Measurements from ENCODE around the gene AKR1B1. TPM values are rescaled to one million over a fixed set of nuclear protein-coding genes. Genes with fewer than 3 reads are reported as not detected.
A peak's percentile ranks its signal among the peaks of the same experiment; 100 is the strongest.

AKR1B1 gene
- total and polyA plus RNA-seq, 2 of the 13 experiments (the other 11 are each of a cell fraction or from before 2014, with no cell fraction given): 89.9 to 133 TPM

DNA sequence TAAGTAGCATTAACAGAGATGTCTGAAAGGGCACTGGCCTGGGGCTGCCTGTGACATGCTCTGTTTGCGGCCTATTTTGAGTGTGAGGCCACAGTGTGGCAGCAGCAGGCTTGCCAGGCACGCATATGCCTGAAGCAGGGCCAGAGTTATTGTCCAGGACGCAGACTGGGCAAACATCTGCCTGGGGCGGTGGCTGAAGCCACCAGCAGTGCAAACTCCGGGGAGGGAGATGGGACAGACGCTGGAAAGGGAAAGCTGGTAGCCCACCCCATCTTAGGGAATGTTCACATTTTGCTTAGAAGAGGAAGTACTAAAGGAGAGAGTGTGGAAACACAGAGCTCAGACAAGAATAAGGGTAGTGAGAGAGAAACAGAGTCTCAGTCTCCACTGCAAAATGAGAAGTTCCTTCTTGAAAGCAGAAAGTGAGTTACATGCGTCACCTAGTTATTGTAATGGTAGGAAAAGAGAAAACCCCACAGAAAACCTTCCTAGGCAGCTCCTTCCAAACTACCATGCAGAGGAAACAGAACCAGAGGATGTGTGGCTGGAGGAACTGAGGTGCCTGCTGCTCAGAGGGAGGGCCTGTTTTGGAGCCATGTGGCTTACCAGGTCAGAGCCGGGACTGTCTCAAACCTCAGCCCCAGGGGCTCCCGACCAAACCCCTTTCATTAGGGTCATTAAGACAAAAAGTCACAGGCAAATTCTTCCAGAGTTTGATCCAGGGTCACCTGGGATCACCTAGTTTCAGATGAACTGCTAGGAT is 14.5 kb downstream of the AKR1B1 start:
- no peak for FAIRE-seq
- Histone ChIP-seq H3K36me3 (replicated peaks in 1 of 2; ENCODE audit: control insufficient read depth in 1 of 2, insufficient read depth in 2 of 2, low read length in 2 of 2) (peaks cover 24 to 70% of the 10 kb centered on the region in 2 experiments), H3K27ac (ENCODE audit: extremely low read length, insufficient read depth, low read length) (no peak overlapping the region), H3K27me3 (ENCODE audit: control insufficient read depth in 1 of 2, insufficient read depth in 2 of 2, low read length in 2 of 2) (no peaks in the 10 kb centered on the region), H4K20me1 (ENCODE audit: insufficient read depth, low read length) (no peaks in the 10 kb centered on the region), H3K4me1 (ENCODE audit: insufficient read depth, low read length) (no peaks in the 10 kb centered on the region), H2AFZ (ENCODE audit: low read length) (no peak overlapping the region), H3K4me3 (replicated peaks in 1 of 3; ENCODE audit: insufficient read depth in 1 of 3, low read depth in 2 of 3, low read length in 3 of 3) (no peak overlapping the region), H3K79me2 (ENCODE audit: insufficient read depth, low read length) (no peaks in the 10 kb centered on the region), H3K4me2 (ENCODE audit: low read depth, low read length) (no peak overlapping the region), H3K9ac (ENCODE audit: insufficient read depth, low read depth, low read length) (no peak overlapping the region), H3K9me3 (ENCODE audit: low read length) (no peaks in the 10 kb centered on the region)
- WGBS (ENCODE audit: low lambda C conversion rate): 95% methylated on average over 9 of the region's 9 CpGs
- no peak for DNase-seq (ENCODE audit: low spot score)
- TF ChIP-seq, protein P1, sequence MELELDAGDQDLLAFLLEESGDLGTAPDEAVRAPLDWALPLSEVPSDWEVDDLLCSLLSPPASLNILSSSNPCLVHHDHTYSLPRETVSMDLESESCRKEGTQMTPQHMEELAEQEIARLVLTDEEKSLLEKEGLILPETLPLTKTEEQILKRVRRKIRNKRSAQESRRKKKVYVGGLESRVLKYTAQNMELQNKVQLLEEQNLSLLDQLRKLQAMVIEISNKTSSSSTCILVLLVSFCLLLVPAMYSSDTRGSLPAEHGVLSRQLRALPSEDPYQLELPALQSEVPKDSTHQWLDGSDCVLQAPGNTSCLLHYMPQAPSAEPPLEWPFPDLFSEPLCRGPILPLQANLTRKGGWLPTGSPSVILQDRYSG (CRISPR knock-in tag; IDR thresholded peaks at IDR 0.05): no peak
- TF ChIP-seq ARID2 (CRISPR knock-in tag; IDR thresholded peaks at IDR 0.05; ENCODE audit: borderline replicate concordance): no peak
- peak; percentile 43; the same call in 2 of the 3 replicates for ATAC-seq
- BruUV-seq (replicated peaks): no TSS peak
- intact Hi-C loops (cut with micrococcal nuclease; ENCODE audit: unreplicated experiment) (no loop called here), in situ Hi-C loops (cut with HindIII; ENCODE audit: extremely low pct_ligation_motif_present, low pct_unique_long_range_greater_than_20kb) (no loop called here)
- CTCF ChIA-PET (ENCODE audit: low intra/inter-chr PET ratio, low total read pairs): interaction anchor here (1.7 kb wide), 1 partner anchor 69 kb away, joined by 5 read pairs; no protein-coding TSS in a partner anchor
- POLR2A ChIA-PET: no interaction called here

DNA sequence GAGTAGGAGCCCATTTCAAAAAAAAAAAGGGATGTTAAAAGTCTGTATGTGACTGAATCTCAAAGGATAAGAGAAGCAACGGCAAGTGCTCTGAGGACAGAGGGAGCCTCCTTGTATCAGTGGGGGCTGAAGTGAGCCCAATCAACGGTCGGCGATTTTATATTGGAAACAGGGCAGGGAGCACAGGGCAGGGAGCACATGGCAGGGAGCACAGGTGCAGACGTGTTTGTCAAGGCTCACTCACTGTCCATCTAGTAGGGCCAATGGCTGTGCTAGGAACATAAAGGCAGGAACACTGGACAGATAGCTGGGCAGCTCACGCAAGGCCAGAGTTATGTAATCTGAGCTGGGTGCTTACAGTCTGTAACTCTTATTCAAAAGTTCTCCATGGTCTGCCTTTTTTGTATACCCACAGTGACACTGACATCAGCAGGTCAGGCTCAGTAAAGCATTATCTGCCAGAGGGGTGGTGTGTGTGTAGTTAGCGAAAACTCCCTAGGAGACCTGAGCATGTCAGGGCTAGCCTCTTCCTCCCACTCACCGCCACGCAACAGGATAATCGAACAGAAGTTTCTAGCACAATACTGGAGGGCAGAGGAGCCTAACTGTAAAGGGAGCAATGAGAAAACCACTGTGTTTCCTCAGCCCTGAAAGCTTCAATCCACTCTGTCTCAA is 15.4 kb downstream of the AKR1B1 start:
- no peak for DNase-seq (ENCODE audit: low spot score)
- no peaks in the 10 kb centered on the region for H4K20me1 ChIP-seq (ENCODE audit: insufficient read depth, low read length)
- H3K36me3 ChIP-seq (replicated peaks in 1 of 2; ENCODE audit: control insufficient read depth in 1 of 2, insufficient read depth in 2 of 2, low read length in 2 of 2): peaks cover 22 to 64% of the 10 kb centered on the region in 2 experiments
- H3K4me1 ChIP-seq (ENCODE audit: insufficient read depth, low read length): no peaks in the 10 kb centered on the region
- H2AFZ ChIP-seq (ENCODE audit: low read length): no peak overlapping the region
- BruUV-seq (replicated peaks): no TSS peak
- TF ChIP-seq, protein P2, sequence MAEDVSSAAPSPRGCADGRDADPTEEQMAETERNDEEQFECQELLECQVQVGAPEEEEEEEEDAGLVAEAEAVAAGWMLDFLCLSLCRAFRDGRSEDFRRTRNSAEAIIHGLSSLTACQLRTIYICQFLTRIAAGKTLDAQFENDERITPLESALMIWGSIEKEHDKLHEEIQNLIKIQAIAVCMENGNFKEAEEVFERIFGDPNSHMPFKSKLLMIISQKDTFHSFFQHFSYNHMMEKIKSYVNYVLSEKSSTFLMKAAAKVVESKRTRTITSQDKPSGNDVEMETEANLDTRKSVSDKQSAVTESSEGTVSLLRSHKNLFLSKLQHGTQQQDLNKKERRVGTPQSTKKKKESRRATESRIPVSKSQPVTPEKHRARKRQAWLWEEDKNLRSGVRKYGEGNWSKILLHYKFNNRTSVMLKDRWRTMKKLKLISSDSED (CRISPR knock-in tag; IDR thresholded peaks at IDR 0.05): no peak
- TF ChIP-seq, protein P3, sequence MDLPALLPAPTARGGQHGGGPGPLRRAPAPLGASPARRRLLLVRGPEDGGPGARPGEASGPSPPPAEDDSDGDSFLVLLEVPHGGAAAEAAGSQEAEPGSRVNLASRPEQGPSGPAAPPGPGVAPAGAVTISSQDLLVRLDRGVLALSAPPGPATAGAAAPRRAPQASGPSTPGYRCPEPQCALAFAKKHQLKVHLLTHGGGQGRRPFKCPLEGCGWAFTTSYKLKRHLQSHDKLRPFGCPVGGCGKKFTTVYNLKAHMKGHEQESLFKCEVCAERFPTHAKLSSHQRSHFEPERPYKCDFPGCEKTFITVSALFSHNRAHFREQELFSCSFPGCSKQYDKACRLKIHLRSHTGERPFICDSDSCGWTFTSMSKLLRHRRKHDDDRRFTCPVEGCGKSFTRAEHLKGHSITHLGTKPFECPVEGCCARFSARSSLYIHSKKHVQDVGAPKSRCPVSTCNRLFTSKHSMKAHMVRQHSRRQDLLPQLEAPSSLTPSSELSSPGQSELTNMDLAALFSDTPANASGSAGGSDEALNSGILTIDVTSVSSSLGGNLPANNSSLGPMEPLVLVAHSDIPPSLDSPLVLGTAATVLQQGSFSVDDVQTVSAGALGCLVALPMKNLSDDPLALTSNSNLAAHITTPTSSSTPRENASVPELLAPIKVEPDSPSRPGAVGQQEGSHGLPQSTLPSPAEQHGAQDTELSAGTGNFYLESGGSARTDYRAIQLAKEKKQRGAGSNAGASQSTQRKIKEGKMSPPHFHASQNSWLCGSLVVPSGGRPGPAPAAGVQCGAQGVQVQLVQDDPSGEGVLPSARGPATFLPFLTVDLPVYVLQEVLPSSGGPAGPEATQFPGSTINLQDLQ (CRISPR knock-in tag; IDR thresholded peaks at IDR 0.05): no peak
- TF ChIP-seq, protein P4, sequence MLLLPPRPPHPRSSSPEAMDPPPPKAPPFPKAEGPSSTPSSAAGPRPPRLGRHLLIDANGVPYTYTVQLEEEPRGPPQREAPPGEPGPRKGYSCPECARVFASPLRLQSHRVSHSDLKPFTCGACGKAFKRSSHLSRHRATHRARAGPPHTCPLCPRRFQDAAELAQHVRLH (CRISPR knock-in tag; IDR thresholded peaks at IDR 0.05; ENCODE audit: borderline replicate concordance, low read depth): no peak
- no peak overlapping the region for H3K4me2 ChIP-seq (ENCODE audit: low read depth, low read length)
- in situ Hi-C loops (cut with HindIII; ENCODE audit: extremely low pct_ligation_motif_present, low pct_unique_long_range_greater_than_20kb) (no loop called here), intact Hi-C loops (cut with micrococcal nuclease; ENCODE audit: unreplicated experiment) (no loop called here)
- H3K27ac ChIP-seq (ENCODE audit: extremely low read length, insufficient read depth, low read length): no peak overlapping the region
- ChIA-PET POLR2A (no interaction called here), CTCF (ENCODE audit: low intra/inter-chr PET ratio, low total read pairs) (interaction anchor here (1.7 kb wide), 1 partner anchor 70 kb away, joined by 5 read pairs; no protein-coding TSS in a partner anchor)
- no peaks in the 10 kb centered on the region for H3K9me3 ChIP-seq (ENCODE audit: low read length)
- H3K79me2 ChIP-seq (ENCODE audit: insufficient read depth, low read length): no peaks in the 10 kb centered on the region
- no peak overlapping the region for H3K4me3 ChIP-seq (replicated peaks in 1 of 3; ENCODE audit: insufficient read depth in 1 of 3, low read depth in 2 of 3, low read length in 3 of 3)
- H3K27me3 ChIP-seq (ENCODE audit: control insufficient read depth in 1 of 2, insufficient read depth in 2 of 2, low read length in 2 of 2): no peaks in the 10 kb centered on the region
- FAIRE-seq: no peak
- WGBS (ENCODE audit: low lambda C conversion rate): 96% methylated on average over 10 of the region's 10 CpGs
- ATAC-seq: no peak
- H3K9ac ChIP-seq (ENCODE audit: insufficient read depth, low read depth, low read length): no peak overlapping the region

Data from HepG2 (cell line).